Amniotic stem cell (primary cell): ENCODE data around the gene SORCS2.

ENCODE experiments used
- DNase-seq: peaks from one replicate; lab custom pipeline; 2025; lab: John Stamatoyannopoulos, UW

Gene SORCS2

GRCh38 chr4:7638984-7639789 is 446.8 kb downstream of the SORCS2 start:
- no peak for DNase-seq

GRCh38 chr4:7640136-7640535 is 447.8 kb downstream of the SORCS2 start:
- DNase-seq = no peak

- DNase-seq = no peak
These were observed 449.4 kb downstream of the SORCS2 start for GRCh38 chr4:7641712-7642111.

GRCh38 chr4:7642741-7643458 is 450.6 kb downstream of the SORCS2 start:
- DNase-seq = no peak

GRCh38 chr4:7645158-7645557 is 452.8 kb downstream of the SORCS2 start:
- no peak for DNase-seq

- DNase-seq = no peak
These were observed 453.6 kb downstream of the SORCS2 start for GRCh38 chr4:7645956-7646355.

GRCh38 chr4:7646384-7647061 is 454.2 kb downstream of the SORCS2 start:
- no peak for DNase-seq

- no peak for DNase-seq
These were observed 454.8 kb downstream of the SORCS2 start for GRCh38 chr4:7647186-7647585.

- no peak for DNase-seq
These were observed 455.5 kb downstream of the SORCS2 start for GRCh38 chr4:7647600-7648543.

GRCh38 chr4:7648544-7649395 is 456.4 kb downstream of the SORCS2 start:
- no peak for DNase-seq

- DNase-seq = no peak
These were observed 457.0 kb downstream of the SORCS2 start for GRCh38 chr4:7649411-7649740.

- peak; percentile 32 for DNase-seq
These were observed 457.6 kb downstream of the SORCS2 start for GRCh38 chr4:7649741-7650531.

GRCh38 chr4:7650606-7651385 is 458.5 kb downstream of the SORCS2 start:
- no peak for DNase-seq

- DNase-seq = no peak
These were observed 459.2 kb downstream of the SORCS2 start for GRCh38 chr4:7651461-7651921.

GRCh38 chr4:7652006-7652405 is 459.7 kb downstream of the SORCS2 start:
- no peak for DNase-seq

- no peak for DNase-seq
These were observed 460.1 kb downstream of the SORCS2 start for GRCh38 chr4:7652451-7652881.

GRCh38 chr4:7652906-7653305 is 460.6 kb downstream of the SORCS2 start:
- no peak for DNase-seq

GRCh38 chr4:7653510-7654369 is 461.4 kb downstream of the SORCS2 start:
- DNase-seq = no peak
